Measurements from ENCODE around the gene MAP4K2. TPM values are rescaled to one million over a fixed set of nuclear protein-coding genes. Genes with fewer than 3 reads are reported as not detected.

Gene MAP4K2
- total and polyA plus RNA-seq, 2 of the 13 experiments (the other 11 are each of a cell fraction or from before 2014, with no cell fraction given): 8.3 to 17.6 TPM

DNA sequence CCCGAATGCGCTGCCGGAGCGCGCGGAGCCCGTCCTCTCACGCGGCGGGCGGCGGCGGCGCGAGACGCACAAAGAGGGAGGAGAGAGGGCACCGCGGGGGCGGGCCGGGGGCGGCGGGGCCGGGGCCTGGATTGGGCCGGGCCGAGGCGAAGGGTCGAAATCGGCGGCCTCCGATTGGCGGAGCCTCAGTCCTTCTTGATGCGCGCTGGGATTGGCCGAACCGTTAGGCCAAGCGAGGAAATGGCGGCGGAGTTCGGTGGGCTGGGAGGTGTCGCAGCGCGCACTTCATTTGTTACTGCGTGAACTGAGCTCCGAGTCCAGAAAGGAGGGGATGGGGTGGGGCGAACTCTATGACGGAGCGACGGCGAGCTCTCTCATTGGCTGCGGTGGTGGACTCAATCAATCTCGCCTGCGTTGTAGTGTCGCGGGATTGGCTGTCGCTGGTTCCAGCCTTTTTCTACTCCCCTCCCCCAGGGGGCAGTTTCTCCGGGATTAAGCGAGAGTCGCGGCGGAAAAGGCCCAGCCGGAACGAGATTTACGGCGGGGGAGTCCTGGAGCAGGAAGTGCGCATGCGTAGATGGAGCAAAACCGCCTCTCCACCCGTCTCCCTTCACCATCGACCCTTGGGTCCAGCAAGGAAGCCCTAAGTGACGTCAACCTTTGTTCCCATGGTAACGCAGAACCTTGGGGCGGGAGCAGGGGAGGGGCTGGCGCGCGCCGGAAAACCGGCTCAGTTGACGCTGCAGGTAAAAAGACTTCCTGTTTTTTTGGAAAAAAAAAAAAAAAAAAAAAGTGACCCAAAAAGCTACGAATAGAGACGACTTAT lies 24.3 kb downstream of the MAP4K2 start, which contains the start of gene SF1 (continued):
- TF ChIP-seq, protein P1, sequence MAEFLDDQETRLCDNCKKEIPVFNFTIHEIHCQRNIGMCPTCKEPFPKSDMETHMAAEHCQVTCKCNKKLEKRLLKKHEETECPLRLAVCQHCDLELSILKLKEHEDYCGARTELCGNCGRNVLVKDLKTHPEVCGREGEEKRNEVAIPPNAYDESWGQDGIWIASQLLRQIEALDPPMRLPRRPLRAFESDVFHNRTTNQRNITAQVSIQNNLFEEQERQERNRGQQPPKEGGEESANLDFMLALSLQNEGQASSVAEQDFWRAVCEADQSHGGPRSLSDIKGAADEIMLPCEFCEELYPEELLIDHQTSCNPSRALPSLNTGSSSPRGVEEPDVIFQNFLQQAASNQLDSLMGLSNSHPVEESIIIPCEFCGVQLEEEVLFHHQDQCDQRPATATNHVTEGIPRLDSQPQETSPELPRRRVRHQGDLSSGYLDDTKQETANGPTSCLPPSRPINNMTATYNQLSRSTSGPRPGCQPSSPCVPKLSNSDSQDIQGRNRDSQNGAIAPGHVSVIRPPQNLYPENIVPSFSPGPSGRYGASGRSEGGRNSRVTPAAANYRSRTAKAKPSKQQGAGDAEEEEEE (CRISPR knock-in tag; IDR thresholded peaks at IDR 0.05; ENCODE audit: borderline replicate concordance): no peak
- TF ChIP-seq NR1H2 (CRISPR knock-in tag; IDR thresholded peaks at IDR 0.05; ENCODE audit: borderline replicate concordance, low read depth) (no peak), PITX1 (CRISPR knock-in tag; IDR thresholded peaks at IDR 0.05) (peak; percentile 93), NR2C2 (CRISPR knock-in tag; IDR thresholded peaks at IDR 0.05; ENCODE audit: borderline replicate concordance) (peak; percentile 68), MIXL1 (CRISPR knock-in tag; IDR thresholded peaks at IDR 0.05) (peak; percentile 10; the same call in 1 of the 2 replicates), SRSF1 (optimal IDR thresholded peaks at IDR 0.05; ENCODE audit: low read depth, low read length) (peak; percentile 66), ZBTB21 (CRISPR knock-in tag; IDR thresholded peaks at IDR 0.05) (peak; percentile 72), ZNF343 (CRISPR knock-in tag; IDR thresholded peaks at IDR 0.05) (no peak), PHF21A (CRISPR knock-in tag; IDR thresholded peaks at IDR 0.05) (peak; percentile 95), ZSCAN21 (CRISPR knock-in tag; IDR thresholded peaks at IDR 0.05; ENCODE audit: borderline replicate concordance) (0 out of 2 replicates have a peak, but pooled peaks have one; percentile 51), ZNF383 (CRISPR knock-in tag; IDR thresholded peaks at IDR 0.05; ENCODE audit: borderline replicate concordance) (no peak), KMT2B (CRISPR knock-in tag; IDR thresholded peaks at IDR 0.05) (0 out of 2 replicates have a peak, but pooled peaks have one; percentile 40), RBM39 (IDR thresholded peaks at IDR 0.05; ENCODE audit: low read depth, low read length, poor library complexity, severe bottlenecking) (peak; percentile 41), NFIB (CRISPR knock-in tag; IDR thresholded peaks at IDR 0.05; ENCODE audit: borderline replicate concordance) (no peak), ZNF546 (CRISPR knock-in tag; conservative IDR thresholded peaks at IDR 0.05) (0 out of 2 replicates have a peak, but pooled peaks have one; percentile 35), RFX5 (IDR thresholded peaks at IDR 0.05; ENCODE audit: low read depth, low read length) (peak; percentile 71), REXO4 (CRISPR knock-in tag; IDR thresholded peaks at IDR 0.05; ENCODE audit: borderline replicate concordance) (no peak), MED8 (CRISPR knock-in tag; IDR thresholded peaks at IDR 0.05; ENCODE audit: insufficient replicate concordance) (peak; percentile 46)
- TF ChIP-seq, protein P2, sequence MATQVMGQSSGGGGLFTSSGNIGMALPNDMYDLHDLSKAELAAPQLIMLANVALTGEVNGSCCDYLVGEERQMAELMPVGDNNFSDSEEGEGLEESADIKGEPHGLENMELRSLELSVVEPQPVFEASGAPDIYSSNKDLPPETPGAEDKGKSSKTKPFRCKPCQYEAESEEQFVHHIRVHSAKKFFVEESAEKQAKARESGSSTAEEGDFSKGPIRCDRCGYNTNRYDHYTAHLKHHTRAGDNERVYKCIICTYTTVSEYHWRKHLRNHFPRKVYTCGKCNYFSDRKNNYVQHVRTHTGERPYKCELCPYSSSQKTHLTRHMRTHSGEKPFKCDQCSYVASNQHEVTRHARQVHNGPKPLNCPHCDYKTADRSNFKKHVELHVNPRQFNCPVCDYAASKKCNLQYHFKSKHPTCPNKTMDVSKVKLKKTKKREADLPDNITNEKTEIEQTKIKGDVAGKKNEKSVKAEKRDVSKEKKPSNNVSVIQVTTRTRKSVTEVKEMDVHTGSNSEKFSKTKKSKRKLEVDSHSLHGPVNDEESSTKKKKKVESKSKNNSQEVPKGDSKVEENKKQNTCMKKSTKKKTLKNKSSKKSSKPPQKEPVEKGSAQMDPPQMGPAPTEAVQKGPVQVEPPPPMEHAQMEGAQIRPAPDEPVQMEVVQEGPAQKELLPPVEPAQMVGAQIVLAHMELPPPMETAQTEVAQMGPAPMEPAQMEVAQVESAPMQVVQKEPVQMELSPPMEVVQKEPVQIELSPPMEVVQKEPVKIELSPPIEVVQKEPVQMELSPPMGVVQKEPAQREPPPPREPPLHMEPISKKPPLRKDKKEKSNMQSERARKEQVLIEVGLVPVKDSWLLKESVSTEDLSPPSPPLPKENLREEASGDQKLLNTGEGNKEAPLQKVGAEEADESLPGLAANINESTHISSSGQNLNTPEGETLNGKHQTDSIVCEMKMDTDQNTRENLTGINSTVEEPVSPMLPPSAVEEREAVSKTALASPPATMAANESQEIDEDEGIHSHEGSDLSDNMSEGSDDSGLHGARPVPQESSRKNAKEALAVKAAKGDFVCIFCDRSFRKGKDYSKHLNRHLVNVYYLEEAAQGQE (IDR thresholded peaks at IDR 0.05; ENCODE audit: borderline replicate concordance in 1 of 2, low read depth in 1 of 2, low read length in 2 of 2): peak in 1 of 2 experiments; percentile 16; a peak in 1 of 4 replicates
- TF ChIP-seq, protein P3, sequence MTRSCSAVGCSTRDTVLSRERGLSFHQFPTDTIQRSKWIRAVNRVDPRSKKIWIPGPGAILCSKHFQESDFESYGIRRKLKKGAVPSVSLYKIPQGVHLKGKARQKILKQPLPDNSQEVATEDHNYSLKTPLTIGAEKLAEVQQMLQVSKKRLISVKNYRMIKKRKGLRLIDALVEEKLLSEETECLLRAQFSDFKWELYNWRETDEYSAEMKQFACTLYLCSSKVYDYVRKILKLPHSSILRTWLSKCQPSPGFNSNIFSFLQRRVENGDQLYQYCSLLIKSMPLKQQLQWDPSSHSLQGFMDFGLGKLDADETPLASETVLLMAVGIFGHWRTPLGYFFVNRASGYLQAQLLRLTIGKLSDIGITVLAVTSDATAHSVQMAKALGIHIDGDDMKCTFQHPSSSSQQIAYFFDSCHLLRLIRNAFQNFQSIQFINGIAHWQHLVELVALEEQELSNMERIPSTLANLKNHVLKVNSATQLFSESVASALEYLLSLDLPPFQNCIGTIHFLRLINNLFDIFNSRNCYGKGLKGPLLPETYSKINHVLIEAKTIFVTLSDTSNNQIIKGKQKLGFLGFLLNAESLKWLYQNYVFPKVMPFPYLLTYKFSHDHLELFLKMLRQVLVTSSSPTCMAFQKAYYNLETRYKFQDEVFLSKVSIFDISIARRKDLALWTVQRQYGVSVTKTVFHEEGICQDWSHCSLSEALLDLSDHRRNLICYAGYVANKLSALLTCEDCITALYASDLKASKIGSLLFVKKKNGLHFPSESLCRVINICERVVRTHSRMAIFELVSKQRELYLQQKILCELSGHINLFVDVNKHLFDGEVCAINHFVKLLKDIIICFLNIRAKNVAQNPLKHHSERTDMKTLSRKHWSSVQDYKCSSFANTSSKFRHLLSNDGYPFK (CRISPR knock-in tag; IDR thresholded peaks at IDR 0.05; ENCODE audit: borderline replicate concordance): no peak; the same call in 1 of the 2 replicates
